Measurements from ENCODE around the gene SEMA3E.
"Not testable (repeated sequence)": the region's sequence is repeated elsewhere in the genome, so short reads cannot be mapped to it uniquely, and the experiment has no call there.

SEMA3E gene

DNA sequence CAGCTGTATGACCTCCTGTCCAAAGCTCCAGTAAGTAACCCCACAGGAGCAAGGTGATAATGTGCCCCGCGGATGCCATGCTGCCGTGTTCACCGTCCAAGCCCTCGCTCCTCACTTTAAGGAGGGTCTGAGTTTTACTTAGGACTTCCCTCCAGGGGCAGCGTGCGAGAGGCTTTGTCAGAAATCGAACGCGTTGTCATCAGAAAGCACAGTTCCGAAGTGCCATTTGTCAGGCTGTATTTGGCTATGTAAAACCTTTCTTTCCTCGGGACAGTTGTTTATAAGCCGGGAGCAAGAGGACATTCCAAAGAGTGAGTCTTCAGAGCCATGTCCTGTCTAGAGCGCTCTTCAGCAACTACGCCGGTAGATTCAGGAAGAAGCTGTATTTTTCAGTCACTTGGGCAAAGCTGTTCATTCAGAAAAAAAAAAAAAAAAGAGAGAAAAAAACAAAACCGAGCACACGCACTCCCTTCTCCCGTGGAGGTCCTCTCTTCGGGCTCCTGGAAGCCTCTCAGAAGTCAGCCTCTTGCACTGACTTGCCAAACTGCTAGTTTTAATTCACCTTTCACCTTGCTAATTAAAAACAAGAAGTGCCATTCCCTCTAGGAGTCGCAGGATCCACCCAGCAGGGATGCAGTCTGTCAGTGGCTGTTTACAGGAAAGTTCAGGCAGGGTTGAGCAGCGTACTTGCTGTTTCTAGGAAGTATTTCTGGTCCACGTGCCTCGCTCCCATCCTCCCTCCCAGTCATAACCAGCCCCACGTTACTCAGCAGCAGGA, at the start of gene SEMA3E:
Gene SEMA3E, minus strand, starts transcription at position 676 of the 778 bp plus-strand sequence.
- DNase-seq, result peak; percentile 79

DNA sequence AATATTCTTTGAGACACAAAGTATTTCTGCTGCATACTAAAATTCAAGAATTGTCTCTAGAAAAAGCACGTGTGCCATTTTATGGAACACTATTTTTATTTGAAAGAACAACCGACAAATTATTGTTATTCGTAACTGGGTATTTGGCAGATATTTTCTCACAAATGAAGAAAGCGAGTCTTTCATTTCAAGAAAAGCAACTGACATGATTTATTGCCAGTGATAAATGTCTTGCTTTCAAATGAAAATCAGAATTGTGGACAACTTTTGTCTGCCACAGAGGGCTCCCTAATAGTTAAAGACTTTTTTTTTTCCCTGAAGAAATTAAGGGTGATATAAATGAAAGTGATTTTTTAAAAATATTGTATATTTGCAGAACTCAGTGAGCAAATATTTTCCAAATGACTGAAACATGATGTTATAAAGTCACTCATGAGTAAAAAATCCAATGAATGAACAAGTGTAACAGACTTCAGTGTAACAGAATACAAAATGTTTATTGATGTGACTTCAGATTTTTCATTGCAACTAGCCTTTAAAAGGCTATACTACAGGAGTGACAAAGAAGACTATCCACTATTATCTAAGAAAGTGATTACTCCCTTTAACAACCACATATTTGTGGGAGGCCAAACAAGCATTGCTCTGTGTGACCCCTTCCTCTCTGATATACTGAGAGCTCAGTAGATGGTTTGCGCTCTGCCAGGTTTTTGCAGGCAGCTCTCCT, 49.0 kb upstream of the SEMA3E start:
- no peak for DNase-seq

DNA sequence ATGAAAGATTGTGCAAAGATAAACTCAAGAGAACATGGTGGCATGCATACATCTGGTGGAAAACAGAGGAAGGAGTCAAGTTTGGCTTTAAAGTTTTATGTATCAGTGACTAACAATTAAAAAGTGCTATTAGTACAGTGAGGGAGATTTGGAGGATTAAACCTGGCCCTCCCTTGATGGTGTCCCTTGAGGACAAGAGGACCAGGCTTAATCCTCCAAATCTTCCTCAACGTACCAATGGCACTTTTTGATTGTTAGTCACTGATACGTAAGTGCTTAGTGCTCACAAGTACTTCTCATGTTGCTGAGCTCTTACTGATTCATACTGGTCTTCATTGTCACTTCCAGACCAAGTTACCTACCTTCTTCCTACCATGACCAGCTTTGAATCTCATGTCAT, 47.2 kb upstream of the SEMA3E start:
- no peak for DNase-seq

DNA sequence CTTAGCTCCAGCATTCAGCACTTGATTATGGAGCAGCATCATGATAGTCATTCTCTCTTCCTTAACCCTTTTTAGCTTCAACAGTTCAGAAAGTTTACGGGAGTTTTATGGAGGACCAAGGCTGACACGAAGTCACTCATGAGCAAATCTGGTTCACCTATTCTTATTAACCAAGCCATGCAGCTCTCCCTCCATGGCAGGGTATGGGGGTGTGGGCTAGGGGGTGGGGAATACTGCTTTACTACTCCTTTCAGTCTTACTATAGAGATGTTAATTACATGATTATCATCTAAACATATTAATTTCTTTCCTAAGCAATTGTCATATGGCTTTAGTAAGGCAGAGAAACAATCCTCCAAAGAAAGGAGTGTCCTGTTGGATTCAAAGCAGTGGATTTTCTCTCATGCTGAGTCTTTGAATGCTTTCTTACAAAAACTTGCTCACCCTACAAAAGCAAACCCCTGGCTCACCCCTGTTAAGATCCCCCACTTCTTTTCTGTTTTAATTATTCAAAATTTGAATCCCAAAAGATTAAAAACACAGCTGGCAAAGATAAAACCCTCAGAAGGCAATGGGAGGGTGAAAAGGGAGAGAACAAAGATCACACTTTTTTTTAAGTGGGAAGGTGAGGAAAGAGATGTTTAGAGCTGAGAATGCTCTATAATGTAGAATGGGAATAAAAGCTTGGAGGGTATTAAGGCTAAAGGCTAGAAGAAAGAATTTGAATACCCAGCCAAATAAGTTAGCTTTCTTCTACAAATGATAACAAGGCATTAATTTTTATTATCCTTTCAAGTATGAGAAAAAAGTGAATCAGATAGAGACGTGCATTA, 46.4 kb upstream of the SEMA3E start:
- no peak for DNase-seq

DNA sequence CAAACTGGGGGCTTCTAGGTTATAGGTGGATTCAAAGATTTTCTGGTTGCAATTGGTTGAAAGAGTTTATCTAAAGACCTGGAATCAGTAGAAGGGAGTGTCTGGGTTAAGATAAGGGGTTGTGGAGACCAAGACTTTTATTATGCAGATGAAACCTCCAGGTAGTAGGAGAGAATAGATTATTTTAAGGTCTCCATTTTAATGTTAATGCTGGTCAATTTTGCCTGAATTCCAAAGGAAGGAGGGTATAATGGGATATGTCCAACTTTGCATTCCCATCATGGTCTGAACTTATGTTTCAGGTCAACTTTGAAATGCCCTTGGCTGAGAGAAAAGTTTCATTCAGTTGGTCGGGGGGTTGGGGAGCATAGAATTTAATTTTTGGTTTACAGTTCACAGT, 44.3 kb upstream of the SEMA3E start:
- no peak for DNase-seq

GRCh38 chr7:83691095-83691494, 42.2 kb upstream of the SEMA3E start:
- no peak for DNase-seq

GRCh38 chr7:83689855-83690254, 40.9 kb upstream of the SEMA3E start:
- no peak for DNase-seq

DNA sequence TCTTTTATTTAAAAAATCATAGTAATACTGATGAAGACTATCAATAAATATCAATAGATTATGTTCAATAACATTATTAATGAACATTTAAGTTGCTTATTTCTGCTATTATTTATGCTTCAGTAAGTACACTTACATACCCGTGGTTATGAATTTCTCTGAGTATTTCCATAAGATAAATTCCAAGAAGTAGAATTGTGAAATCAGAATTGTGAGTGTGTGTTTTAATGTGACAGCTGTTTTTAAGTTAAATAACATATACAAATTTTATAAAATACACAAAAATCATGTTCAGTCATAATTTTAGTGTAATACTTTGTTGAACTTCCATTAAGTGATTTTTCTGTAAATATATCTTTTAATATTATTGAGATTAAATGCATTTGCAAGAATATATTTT, 37.5 kb upstream of the SEMA3E start:
- DNase-seq, result no peak

GRCh38 chr7:83684928-83685327, 36.0 kb upstream of the SEMA3E start:
- no peak for DNase-seq

- DNase-seq, result no peak
These were observed 32.4 kb upstream of the SEMA3E start for GRCh38 chr7:83681200-83681778.

DNA sequence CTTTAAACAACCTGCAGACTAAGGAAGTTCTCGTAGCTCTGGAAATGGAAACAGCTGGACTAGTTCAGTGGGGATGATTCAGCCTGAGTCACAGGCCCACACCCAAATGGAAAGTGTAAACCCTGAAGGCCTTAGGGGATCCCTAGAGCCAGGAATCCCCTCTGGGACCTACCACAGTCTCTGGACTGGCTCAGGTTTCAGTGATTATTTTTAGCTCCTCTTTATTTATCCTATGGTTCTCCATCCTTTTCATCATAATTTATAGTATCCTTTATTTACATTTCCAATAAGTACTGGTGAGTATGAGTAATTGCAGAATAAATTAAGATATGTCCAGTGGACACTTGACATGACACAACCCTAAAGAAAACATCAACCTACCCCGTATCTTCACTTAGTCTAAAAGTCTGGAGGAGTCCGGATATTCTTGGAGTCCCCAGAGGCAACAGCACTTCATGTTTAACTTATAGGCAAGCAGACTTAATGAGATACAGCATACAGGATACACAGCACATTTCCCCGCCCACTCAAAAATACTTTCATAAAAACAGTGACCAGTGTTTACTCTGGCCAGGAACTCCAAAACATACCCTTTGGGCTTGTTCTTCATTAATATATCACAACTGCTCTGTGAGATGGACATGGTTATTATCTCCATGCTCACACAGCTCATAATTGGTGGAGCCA, 28.4 kb upstream of the SEMA3E start:
- DNase-seq, result no peak

- not testable (repeated sequence) for DNase-seq
These were observed 24.4 kb upstream of the SEMA3E start for GRCh38 chr7:83673291-83673690.

- DNase-seq, result no peak
These were observed 23.2 kb upstream of the SEMA3E start for GRCh38 chr7:83672157-83672556.

DNA sequence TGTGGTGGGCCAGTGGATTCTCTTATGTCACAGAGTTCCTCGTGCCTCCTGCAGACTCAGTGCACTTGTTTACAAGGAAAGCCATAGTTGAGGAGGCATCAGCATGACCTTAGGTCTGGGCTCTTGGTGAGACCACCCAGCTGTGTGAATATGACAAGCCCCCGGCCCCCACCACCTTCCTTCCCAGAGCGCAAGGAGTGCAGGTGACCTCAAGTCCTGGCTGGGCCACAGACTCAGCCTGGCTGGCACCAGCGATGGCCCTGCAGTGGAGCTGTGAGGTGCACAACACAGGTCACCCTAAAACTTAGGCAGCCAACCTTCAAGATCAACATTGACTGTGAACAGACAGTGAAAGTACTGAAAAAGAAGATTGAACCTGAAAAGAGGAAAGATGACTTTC, 14.2 kb upstream of the SEMA3E start:
- DNase-seq, result no peak

- DNase-seq, result no peak
These were observed 9.2 kb upstream of the SEMA3E start for GRCh38 chr7:83658126-83658525.

DNA sequence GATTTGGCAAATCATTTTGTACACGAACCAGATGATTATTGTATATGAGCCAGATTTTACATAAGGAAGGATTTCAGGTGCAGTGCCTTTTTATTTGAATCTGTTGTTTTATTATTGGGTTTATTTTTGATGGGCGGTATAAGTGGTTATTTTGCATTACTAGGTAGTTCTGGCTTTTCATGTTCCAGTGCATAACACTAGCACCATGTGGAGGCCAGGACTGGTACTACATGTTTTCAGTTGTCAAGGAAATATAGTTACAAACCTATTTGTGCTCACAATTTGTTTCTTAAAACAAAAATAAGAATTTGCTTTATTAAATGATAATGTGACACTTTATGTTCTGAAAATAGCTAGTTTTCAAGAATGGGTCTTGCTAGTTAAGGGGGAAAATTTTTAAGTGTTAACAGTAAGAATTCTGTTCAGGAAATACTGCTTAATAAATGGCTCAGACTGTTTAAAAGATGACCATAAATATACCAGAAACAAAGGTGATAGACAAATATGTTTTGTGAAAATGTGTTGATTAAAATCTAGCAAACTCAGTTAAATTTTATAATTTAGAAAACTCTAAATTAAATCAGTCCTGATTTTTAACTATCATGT, 7.1 kb upstream of the SEMA3E start:
- DNase-seq, result peak; percentile 40

- DNase-seq, result no peak
These were observed 3.5 kb upstream of the SEMA3E start for GRCh38 chr7:83652481-83652880.

DNA sequence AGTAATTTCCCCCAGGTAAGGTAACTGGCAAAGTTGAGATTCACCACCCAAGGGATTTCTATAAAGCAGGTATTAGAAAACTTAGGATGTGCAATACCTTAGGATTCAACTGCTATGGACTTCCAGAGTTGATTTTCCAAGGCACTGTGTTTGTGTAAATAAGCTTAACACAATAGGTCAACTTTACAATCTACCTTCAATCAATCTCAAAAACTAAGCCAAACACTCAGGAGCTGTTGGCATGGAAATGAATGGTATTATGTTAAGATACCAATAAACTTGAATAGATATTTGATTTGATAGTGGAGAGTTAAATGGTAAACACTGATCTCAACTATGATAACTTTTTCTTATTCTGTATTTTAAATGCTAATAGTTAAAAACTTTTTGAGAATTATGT, 762 bp upstream of the SEMA3E start:
- no peak for DNase-seq

DNA sequence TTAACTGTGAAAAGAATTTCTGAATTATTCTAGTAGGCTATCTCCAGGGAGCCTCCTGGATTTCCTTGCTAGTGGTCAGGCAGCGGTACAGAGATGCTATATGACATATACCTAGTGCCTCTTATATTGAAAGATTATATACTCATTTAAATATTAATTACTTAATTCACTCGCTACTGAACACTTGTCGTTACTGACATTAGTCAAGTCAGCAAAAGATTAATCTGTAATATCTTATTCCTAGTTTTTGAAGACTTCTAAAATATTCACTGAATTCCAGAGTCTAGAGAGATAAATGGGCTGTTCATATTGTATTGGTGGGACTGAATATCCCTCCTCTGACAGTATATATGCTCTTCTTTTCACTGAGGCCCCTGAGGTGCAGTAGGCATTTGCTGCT, 2.9 kb downstream of the SEMA3E start:
- no peak for DNase-seq

DNA sequence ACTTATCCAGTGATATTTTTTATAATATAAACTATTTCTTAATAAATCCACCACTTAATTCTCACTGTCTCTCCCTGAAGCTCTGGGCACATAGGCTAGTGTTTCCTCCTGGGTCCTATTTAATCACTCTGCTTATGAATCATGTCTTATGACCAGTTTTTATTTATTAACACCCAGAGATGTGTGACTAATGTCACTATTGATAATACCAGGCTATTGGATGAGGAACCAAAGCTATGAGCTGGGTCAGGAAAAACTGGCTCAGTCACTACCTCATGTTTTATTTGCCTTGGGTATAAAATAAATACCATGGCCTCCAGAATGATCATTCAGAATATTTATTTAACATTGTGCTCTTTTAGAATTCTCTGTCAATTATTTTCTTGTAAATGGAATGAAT, 5.2 kb downstream of the SEMA3E start:
- no peak for DNase-seq

GRCh38 chr7:83643012-83643411, 5.9 kb downstream of the SEMA3E start:
- no peak for DNase-seq
